ENCODE measurements around the gene FLNC. TPM values are rescaled to one million over a fixed set of nuclear protein-coding genes. Genes with fewer than 3 reads are reported as not detected.

FLNC gene
- total RNA-seq, 1 experiment from 2014 or later = 10.2 TPM

- in situ Hi-C loops (cut with HindIII; ENCODE audit: low pct_unique_long_range_greater_than_20kb, low sequenced_read_pairs) (no loop called here), intact Hi-C loops (cut with micrococcal nuclease; ENCODE audit: unreplicated experiment) (no loop called here)
- ChIA-PET CTCF (no interaction called here), POLR2A (no interaction called here)
- Histone ChIP-seq H3K9me3 (ENCODE audit: control insufficient read depth, insufficient read depth, low read depth, low read length) (no peaks in the 10 kb centered on the region), H3K4me1 (ENCODE audit: control insufficient read depth, insufficient read depth, low read length) (no peaks in the 10 kb centered on the region), H3K27ac (ENCODE audit: low read length) (no peak overlapping the region), H3K36me3 (ENCODE audit: control insufficient read depth, insufficient read depth, low read length) (no peaks in the 10 kb centered on the region), H3K4me3 (ENCODE audit: low read depth in 2 of 2, low read length in 2 of 2) (no peak overlapping the region), H3K27me3 (ENCODE audit: control insufficient read depth, insufficient read depth, low read length) (peaks cover 12% of the 10 kb centered on the region)
- no peak for TF ChIP-seq SIN3A (IDR thresholded peaks at IDR 0.05; ENCODE audit: borderline replicate concordance, insufficient read depth, low read depth, low read length)
- TF ChIP-seq POLR2AphosphoS5 (IDR thresholded peaks at IDR 0.05; ENCODE audit: low read depth, low read length) = no peak
- no peak for TF ChIP-seq CTCF (IDR thresholded peaks at IDR 0.05)
- TF ChIP-seq TCF7L2 (IDR thresholded peaks at IDR 0.05; ENCODE audit: low read depth, low read length) = no peak
- DNase-seq (ENCODE audit: low read depth, low spot score) (no peak), ATAC-seq (no peak)
- BruUV-seq (replicated peaks) = no TSS peak
Measured at GRCh38 chr7:128811631-128812430, 18.4 kb upstream of the FLNC start.

GRCh38 chr7:128812514-128813168 lies 17.6 kb upstream of the FLNC start:
- intact Hi-C loops (cut with micrococcal nuclease; ENCODE audit: unreplicated experiment) = no loop called here
- H3K27me3 ChIP-seq (ENCODE audit: control insufficient read depth, insufficient read depth, low read length) = peaks cover 16% of the 10 kb centered on the region
- CTCF ChIA-PET = interaction anchor here (0.6 kb wide), 1 partner anchor 147 kb away, joined by 6 read pairs; no protein-coding TSS in a partner anchor
- DNase-seq (ENCODE audit: low read depth, low spot score) (no peak), ATAC-seq (no peak)
- H3K36me3 ChIP-seq (ENCODE audit: control insufficient read depth, insufficient read depth, low read length) = no peaks in the 10 kb centered on the region
- no TSS peak for BruUV-seq (replicated peaks)
- no peak overlapping the region for H3K4me3 ChIP-seq (ENCODE audit: low read depth in 2 of 2, low read length in 2 of 2)
- POLR2A ChIA-PET = interaction anchor here (0.6 kb wide), 2 partner anchors 73 to 452 kb away, joined by 8 to 9 read pairs; no protein-coding TSS in a partner anchor
- no peaks in the 10 kb centered on the region for H3K4me1 ChIP-seq (ENCODE audit: control insufficient read depth, insufficient read depth, low read length)
- no peak overlapping the region for H3K27ac ChIP-seq (ENCODE audit: low read length)
- in situ Hi-C loops (cut with HindIII; ENCODE audit: low pct_unique_long_range_greater_than_20kb, low sequenced_read_pairs) = no loop called here
- H3K9me3 ChIP-seq (ENCODE audit: control insufficient read depth, insufficient read depth, low read depth, low read length) = no peaks in the 10 kb centered on the region
- TF ChIP-seq POLR2AphosphoS5 (IDR thresholded peaks at IDR 0.05; ENCODE audit: low read depth, low read length) (no peak), CTCF (IDR thresholded peaks at IDR 0.05) (no peak), TCF7L2 (IDR thresholded peaks at IDR 0.05; ENCODE audit: low read depth, low read length) (no peak), SIN3A (IDR thresholded peaks at IDR 0.05; ENCODE audit: borderline replicate concordance, insufficient read depth, low read depth, low read length) (no peak), REST (IDR thresholded peaks at IDR 0.05; ENCODE audit: insufficient read depth in 1 of 2, low read depth in 2 of 2, low read length in 1 of 2) (no peak)
